Astrocyte of the spinal cord (primary cell): ENCODE results near the gene PAQR5.

Experiments used
- DNase-seq: peaks from one replicate; pipeline ENCODE4 v3.0.0; 2011; ENCODE audit warnings: low read depth, low spot score
- H3K4me3 ChIP-seq: 2 replicates; pipeline ENCODE4 v1.5.1; 2011; ENCODE audit warnings: low read depth, mild to moderate bottlenecking, low read length, moderate library complexity
- CTCF ChIP-seq: IDR thresholded peaks from 2 replicates; pipeline ENCODE4 v1.5.1; 2012; ENCODE audit warnings: low read depth, mild to moderate bottlenecking, low read length, inconsistent platforms
- in situ Hi-C: cut with HindIII; loops from 2 replicates; pipeline ENCODE4 v1.10.0; 2017; ENCODE audit warnings: low sequenced_read_pairs

The PAQR5 gene

GRCh38 chr15:69388260-69388705 is 89.6 kb downstream of the PAQR5 start:
- TF ChIP-seq CTCF = no peak
- in situ Hi-C loops = no loop called here
- no peak for DNase-seq
- H3K4me3 ChIP-seq = no peak overlapping the region

GRCh38 chr15:69389426-69389825 is 90.7 kb downstream of the PAQR5 start:
- in situ Hi-C loops = no loop called here
- H3K4me3 ChIP-seq = no peak overlapping the region
- TF ChIP-seq CTCF = no peak
- no peak for DNase-seq

- DNase-seq = peak; percentile 45
- no peak for TF ChIP-seq CTCF
- in situ Hi-C loops = no loop called here
- H3K4me3 ChIP-seq = no peak overlapping the region
Measured at GRCh38 chr15:69390575-69390974, 91.9 kb downstream of the PAQR5 start.

- DNase-seq = no peak
- no peak for TF ChIP-seq CTCF
- no peak overlapping the region for H3K4me3 ChIP-seq
- in situ Hi-C loops = no loop called here
Measured at GRCh38 chr15:69391046-69391757, 92.5 kb downstream of the PAQR5 start.

- in situ Hi-C loops = no loop called here
- DNase-seq = no peak
- no peak for TF ChIP-seq CTCF
- H3K4me3 ChIP-seq = no peak overlapping the region
Measured at GRCh38 chr15:69392352-69392751, 93.6 kb downstream of the PAQR5 start.

GRCh38 chr15:69393831-69394491 is 95.2 kb downstream of the PAQR5 start:
- no peak for TF ChIP-seq CTCF
- H3K4me3 ChIP-seq = no peak overlapping the region
- in situ Hi-C loops = no loop called here
- no peak for DNase-seq
